SK-N-SH (cell line): ENCODE results near the gene NDUFS8. TPM values are rescaled to one million over a fixed set of nuclear protein-coding genes. Genes with fewer than 3 reads are reported as not detected.

ENCODE experiments used
- CTCF ChIA-PET: fragments of 300-600, 350-600 bp; formaldehyde crosslinking; extraction: SDS; loops from one replicate; lab custom pipeline; 2021; lab: Yijun Ruan, JAX
- POLR2A ChIA-PET: fragments of 350-600 bp; sonication (Branson Sonifier 250); formaldehyde crosslinking; extraction: SDS; loops from one replicate; lab custom pipeline; 2020; ENCODE audit warnings: antibody characterized with exemption, inconsistent platforms; lab: Yijun Ruan, JAX
- DNase-seq: peaks from one replicate; pipeline ENCODE4 v3.0.0; 2012
- H2AFZ ChIP-seq: fragments of 200-600 bp; sonication (generic); 2 replicates; pipeline ENCODE4 v1.8.1; 2016; ENCODE audit warnings: antibody characterized with exemption, mild to moderate bottlenecking, low read depth
- H3F3A ChIP-seq: fragments of 200-600 bp; sonication (generic); replicated peaks from 2 replicates; pipeline ENCODE3; 2016; ENCODE audit warnings: antibody characterized with exemption, mild to moderate bottlenecking; ENCODE audit not compliant: insufficient read depth
- H3K27ac ChIP-seq, 2 experiments: fragments of 200-500 bp in 1 of 2; fragments of 200-600 bp in 1 of 2; sonication (Bioruptor generic) in 1 of 2; sonication (generic), shearing (Covaris generic) in 1 of 2; 2 replicates each; pipeline versions ENCODE4 v1.5.1 to v1.6.1; 2014 to 2016; ENCODE audit warnings: low read depth in 2 of 2, inconsistent platforms in 1 of 2, low read length in 1 of 2, mild to moderate bottlenecking in 1 of 2, mixed read lengths in 1 of 2
- H3K27me3 ChIP-seq: fragments of 200-600 bp; sonication (generic), shearing (Covaris generic); 2 replicates; pipeline ENCODE4 v1.6.1; 2016; ENCODE audit warnings: mixed run types; ENCODE audit not compliant: insufficient read depth
- H3K36me3 ChIP-seq, 2 experiments: fragments of 200-500 bp in 1 of 2; fragments of 200-600 bp in 1 of 2; sonication (Bioruptor generic) in 1 of 2; sonication (generic) in 1 of 2; replicated peaks in 1 of 2; 2 replicates each; pipeline versions ENCODE3 to v1.5.1; 2014 to 2016; ENCODE audit warnings: low read length in 1 of 2, mild to moderate bottlenecking in 1 of 2; ENCODE audit not compliant: insufficient read depth in 2 of 2, control insufficient read depth in 1 of 2
- H3K4me1 ChIP-seq, 2 experiments: fragments of 200-500 bp in 1 of 2; fragments of 200-600 bp in 1 of 2; sonication (Bioruptor generic) in 1 of 2; sonication (generic), shearing (Covaris generic) in 1 of 2; 2 replicates each; pipeline versions ENCODE4 v1.5.1 to v1.6.1; 2014 to 2016; ENCODE audit warnings: low read depth in 1 of 2, low read length in 1 of 2, mixed run types in 1 of 2; ENCODE audit not compliant: insufficient read depth in 2 of 2, control insufficient read depth in 1 of 2
- H3K4me2 ChIP-seq: fragments of 200-600 bp; sonication (generic), shearing (Covaris generic); 2 replicates; pipeline ENCODE4 v1.6.1; 2017; ENCODE audit warnings: mixed run types
- H3K4me3 ChIP-seq, 2 experiments: fragments of 200-500 bp in 1 of 2; fragments of 200-600 bp in 1 of 2; sonication (Bioruptor generic) in 1 of 2; sonication (generic), shearing (Covaris generic) in 1 of 2; 2 replicates each; pipeline versions ENCODE4 v1.5.1 to v1.8.1; 2014 to 2016; ENCODE audit warnings: low read depth in 2 of 2, inconsistent platforms in 1 of 2, low read length in 1 of 2, mild to moderate bottlenecking in 1 of 2, mixed read lengths in 1 of 2, moderate library complexity in 1 of 2
- H3K79me2 ChIP-seq: fragments of 200-600 bp; sonication (generic); 2 replicates; pipeline ENCODE4 v1.8.1; 2017; ENCODE audit warnings: mild to moderate bottlenecking; ENCODE audit not compliant: insufficient read depth
- H3K9ac ChIP-seq: fragments of 200-600 bp; sonication (generic); 2 replicates; pipeline ENCODE4 v1.6.1; 2017; ENCODE audit warnings: mixed run types
- H3K9me2 ChIP-seq: fragments of 200-600 bp; sonication (generic); 2 replicates; pipeline ENCODE4 v1.6.1; 2017; ENCODE audit warnings: mixed run types
- H3K9me3 ChIP-seq: fragments of 200-600 bp; sonication (generic); 2 replicates; pipeline ENCODE4 v1.6.1; 2017; ENCODE audit warnings: mixed run types, mild to moderate bottlenecking, moderate library complexity
- H4K20me1 ChIP-seq: fragments of 200-600 bp; sonication (generic); 2 replicates; pipeline ENCODE4 v1.6.1; 2017; ENCODE audit warnings: mild to moderate bottlenecking, mixed run types; ENCODE audit not compliant: insufficient read depth
- CTCF ChIP-seq: fragments of 200-600 bp; sonication (generic); IDR thresholded peaks from 2 replicates; pipeline ENCODE4 v1.6.1; 2017; ENCODE audit warnings: antibody characterized with exemption, mild to moderate bottlenecking, moderate library complexity
- EP300 ChIP-seq, 2 experiments: IDR thresholded peaks; 2 replicates each; pipeline versions ENCODE4 v1.4.0 to v1.6.1; 2012; ENCODE audit warnings: borderline replicate concordance in 1 of 2, low read depth in 1 of 2, low read length in 1 of 2
- FOSL2 ChIP-seq: IDR thresholded peaks from 2 replicates; pipeline ENCODE4 v1.4.0; 2012; ENCODE audit warnings: low read depth, mild to moderate bottlenecking, moderate library complexity, borderline replicate concordance
- GATA2 ChIP-seq: sonication (generic); formaldehyde crosslinking; IDR thresholded peaks from 2 replicates; pipeline ENCODE4 v1.5.0; 2020; ENCODE audit warnings: mild to moderate bottlenecking, missing genetic modification reagents
- PBX3 ChIP-seq: IDR thresholded peaks from 2 replicates; pipeline ENCODE4; 2012
- POLR2AphosphoS5 ChIP-seq: IDR thresholded peaks from 2 replicates; pipeline ENCODE4 v1.6.1; 2012; ENCODE audit warnings: low read depth, low read length
- SIN3A ChIP-seq: IDR thresholded peaks from 2 replicates; pipeline ENCODE4 v1.6.1; 2012; ENCODE audit warnings: low read depth, mild to moderate bottlenecking, low read length, moderate library complexity, borderline replicate concordance
- TEAD4 ChIP-seq: IDR thresholded peaks from 2 replicates; pipeline ENCODE4 v1.4.0; 2012; ENCODE audit warnings: mild to moderate bottlenecking, borderline replicate concordance; ENCODE audit not compliant: insufficient read depth
- ZBTB33 ChIP-seq: IDR thresholded peaks from 2 replicates; pipeline ENCODE4 v1.4.0; 2012; ENCODE audit warnings: low read depth, borderline replicate concordance
- WGBS: methylation state at CpG from one replicate; pipeline ENCODE4 v1.1.6; 2017; ENCODE audit warnings: low lambda C conversion rate; 5-methylcytosine and 5-hydroxymethylcytosine counted together
- polyA plus RNA-seq, 3 experiments: library from polyadenylated mRNA; depleted of rRNA; stranded (reverse); fragments of >200 nt; gene quantifications; 2 replicates each; pipeline ENCODE4 v1.2.3, GENCODE V29; 2012

The NDUFS8 gene
- polyA plus RNA-seq, 1 of the 3 experiments (the other 2 are of a cell fraction), result 123 TPM

- no peak for TF ChIP-seq ZBTB33
- TF ChIP-seq TEAD4, result no peak
- no peak for TF ChIP-seq PBX3
These were observed 6.0 kb upstream of the NDUFS8 start (continued) for GRCh38 chr11:68024508-68024907.

- Histone ChIP-seq H4K20me1 (no peaks in the 10 kb centered on the region), H3K9ac (no peak overlapping the region), H3K9me2 (no peaks in the 10 kb centered on the region), H3K27me3 (no peaks in the 10 kb centered on the region), H3K4me2 (no peak overlapping the region), H3K79me2 (peaks cover 14% of the 10 kb centered on the region), H3K4me1 (peaks cover 28 to 32% of the 10 kb centered on the region in 2 experiments; a peak in 3 of 4 replicates), H3K36me3 (no peaks in the 10 kb centered on the region), H3F3A (peaks cover 27% of the 10 kb centered on the region), H3K27ac (no peak overlapping the region; a peak in 1 of 4 replicates), H3K4me3 (no peak overlapping the region), H3K9me3 (no peaks in the 10 kb centered on the region), H2AFZ (no peak overlapping the region)
- 0 out of 2 replicates have a peak, but pooled peaks have one; percentile 8 for TF ChIP-seq CTCF
- no peak for TF ChIP-seq SIN3A
- DNase-seq, result no peak
- POLR2A ChIA-PET, result no interaction called here
- 95% methylated on average over 5 of the region's 5 CpGs for whole genome bisulfite sequencing
- CTCF ChIA-PET, result no interaction called here
These were observed 5.4 kb upstream of the NDUFS8 start for GRCh38 chr11:68025047-68025446.

GRCh38 chr11:68026391-68027105 lies 3.9 kb upstream of the NDUFS8 start:
- H3K4me1 ChIP-seq, result peaks cover 22 to 33% of the 10 kb centered on the region in 2 experiments; a peak in 3 of 4 replicates
- H3K9ac ChIP-seq, result peak overlapping the region; percentile 62; the same call in 1 of the 2 replicates
- no peak for TF ChIP-seq EP300 (IDR thresholded peaks at IDR 0.05; ENCODE audit: borderline replicate concordance in 1 of 2, low read depth in 1 of 2, low read length in 1 of 2)
- no peak for TF ChIP-seq GATA2
- no peak for TF ChIP-seq FOSL2
- TF ChIP-seq POLR2AphosphoS5, result no peak
- H3K4me2 ChIP-seq, result peak overlapping the region; percentile 45; the same call in 1 of the 2 replicates
- H3F3A ChIP-seq, result peaks cover 27% of the 10 kb centered on the region
- no peaks in the 10 kb centered on the region for H3K36me3 ChIP-seq
- H4K20me1 ChIP-seq, result no peaks in the 10 kb centered on the region
- no peaks in the 10 kb centered on the region for H3K9me2 ChIP-seq
- ChIA-PET POLR2A (no interaction called here), CTCF (no interaction called here)
- H3K4me3 ChIP-seq, result no peak overlapping the region
- H3K27ac ChIP-seq, result peak overlapping the region in 1 of 2 experiments; percentile 99; a peak in 2 of 4 replicates
- 77% methylated on average over 7 of the region's 18 CpGs for WGBS
- no peak overlapping the region for H2AFZ ChIP-seq
- H3K79me2 ChIP-seq, result peaks cover 26% of the 10 kb centered on the region
- H3K27me3 ChIP-seq, result no peaks in the 10 kb centered on the region
- DNase-seq, result no peak
- H3K9me3 ChIP-seq, result no peaks in the 10 kb centered on the region
